T-cell (primary cell): Measurements from ENCODE around the gene PPIL1. TPM values are rescaled to one million over a fixed set of nuclear protein-coding genes. Genes with fewer than 3 reads are reported as not detected.

Source experiments
- ATAC-seq, 4 experiments: fragments of 200-7000 bp in 3 of 4; fragments of 150-1000 bp in 1 of 4; cut with Tn5 transposase; replicated peaks in 1 of 4; 1 replicate in 3 of 4; 2 replicates in 1 of 4; pipeline ENCODE4 v1.10.0; 2021; ENCODE audit warnings: moderate library complexity in 3 of 4, mild to moderate bottlenecking in 2 of 4, moderate number of reproducible peaks in 1 of 4
- CTCF ChIA-PET, 2 donors: fragments of 300-600 bp; sonication (Branson Sonifier 250); formaldehyde crosslinking; loops; one replicate each; lab custom pipeline; 2022; ENCODE audit warnings: antibody characterized with exemption in 2 of 2; lab: Charles Lee
- POLR2A ChIA-PET, 2 donors: fragments of 300-600 bp; sonication (Branson Sonifier 250); formaldehyde crosslinking; loops; one replicate each; lab custom pipeline; 2022; ENCODE audit warnings: antibody characterized with exemption in 2 of 2; lab: Charles Lee
- DNase-seq, 35 experiments: peaks; one replicate each; pipeline versions ENCODE4 v3.0.0 to v3.0.0-alpha.2; 2013 to 2023
- H3K27ac ChIP-seq: one replicate; pipeline ENCODE4 v1.5.1; 2013; ENCODE audit warnings: low read length
- H3K27me3 ChIP-seq, 2 experiments: replicated peaks in 1 of 2; 1 replicate in 1 of 2; 2 replicates in 1 of 2; pipeline versions ENCODE4 v1.6.1 to v1.7.0; 2013; ENCODE audit warnings: low read length in 1 of 2, mixed read lengths in 1 of 2; ENCODE audit not compliant: control insufficient read depth in 2 of 2, insufficient read depth in 2 of 2; ENCODE audit errors: extremely low read depth in 1 of 2
- H3K36me3 ChIP-seq, 2 donors: 1 replicate in 1 of 2; 2 replicates in 1 of 2; pipeline versions ENCODE4 v1.6.1 to v1.7.0; 2013; ENCODE audit warnings: low read length in 1 of 2; ENCODE audit not compliant: control insufficient read depth in 2 of 2, insufficient read depth in 1 of 2; ENCODE audit errors: extremely low read depth in 1 of 2
- H3K4me1 ChIP-seq, 2 experiments: 1 replicate in 1 of 2; 2 replicates in 1 of 2; pipeline versions ENCODE4 v1.6.1 to v1.7.0; 2013; ENCODE audit warnings: low read length in 2 of 2, mixed read lengths in 1 of 2; ENCODE audit not compliant: insufficient read depth in 2 of 2, control insufficient read depth in 1 of 2; ENCODE audit errors: extremely low read depth in 1 of 2
- H3K4me3 ChIP-seq, 2 donors: 1 replicate in 1 of 2; 2 replicates in 1 of 2; pipeline versions ENCODE4 v1.5.1 to v1.7.0; 2013; ENCODE audit warnings: mild to moderate bottlenecking in 2 of 2, low read length in 1 of 2, moderate library complexity in 1 of 2; ENCODE audit not compliant: control insufficient read depth in 1 of 2; ENCODE audit errors: extremely low read depth in 1 of 2
- H3K9me3 ChIP-seq: 2 replicates; pipeline ENCODE4 v1.7.0; 2013
- H3K27ac Mint-ChIP-seq, 2 donors: one replicate each; pipeline ENCODE4 v1.8.0; 2020 to 2021; ENCODE audit warnings: mild to moderate bottlenecking in 2 of 2, mixed read lengths in 2 of 2
- H3K27me3 Mint-ChIP-seq, 2 donors: one replicate each; pipeline ENCODE4 v1.8.0; 2021 to 2022; ENCODE audit warnings: mixed read lengths in 2 of 2
- H3K36me3 Mint-ChIP-seq: one replicate; pipeline ENCODE4 v1.8.0; 2021; ENCODE audit warnings: mixed read lengths
- H3K4me1 Mint-ChIP-seq, 3 donors: one replicate each; pipeline ENCODE4 v1.8.0; 2020 to 2022; ENCODE audit warnings: mixed read lengths in 3 of 3, mild to moderate bottlenecking in 1 of 3
- H3K4me3 Mint-ChIP-seq, 3 donors: one replicate each; pipeline ENCODE4 v1.8.0; 2020 to 2022; ENCODE audit warnings: mild to moderate bottlenecking in 3 of 3, mixed read lengths in 3 of 3, moderate library complexity in 3 of 3
- H3K9me3 Mint-ChIP-seq, 3 donors: one replicate each; pipeline ENCODE4 v1.8.0; 2020 to 2022; ENCODE audit warnings: mixed read lengths in 3 of 3
- WGBS: methylation state at CpG from one replicate; pipeline ENCODE4 v1.1.5; 2013; ENCODE audit warnings: missing lambda C conversion rate; ENCODE audit not compliant: insufficient coverage; 5-methylcytosine and 5-hydroxymethylcytosine counted together
- total RNA-seq, 35 experiments: library from RNA in 6 of 35; stranded (reverse) in 6 of 35; fragments of 120-200 nt in 1 of 35; gene quantifications; one replicate each; pipeline versions ENCODE4 v1.2.1 to v1.2.4 and lab custom pipeline; 2013 to 2026

The PPIL1 gene
- total RNA-seq (10 to 100 TPM in 3 of 5 donors, 1 to 10 TPM in 2; 5.0 to 14.4 (median 10.6) TPM), total RNA-seq (lab: John Stamatoyannopoulos, UW) (6.5 to 111 (median 18.0) reads per million in 29 experiments)
- total RNA-seq (2013), result 18.2 TPM

DNA sequence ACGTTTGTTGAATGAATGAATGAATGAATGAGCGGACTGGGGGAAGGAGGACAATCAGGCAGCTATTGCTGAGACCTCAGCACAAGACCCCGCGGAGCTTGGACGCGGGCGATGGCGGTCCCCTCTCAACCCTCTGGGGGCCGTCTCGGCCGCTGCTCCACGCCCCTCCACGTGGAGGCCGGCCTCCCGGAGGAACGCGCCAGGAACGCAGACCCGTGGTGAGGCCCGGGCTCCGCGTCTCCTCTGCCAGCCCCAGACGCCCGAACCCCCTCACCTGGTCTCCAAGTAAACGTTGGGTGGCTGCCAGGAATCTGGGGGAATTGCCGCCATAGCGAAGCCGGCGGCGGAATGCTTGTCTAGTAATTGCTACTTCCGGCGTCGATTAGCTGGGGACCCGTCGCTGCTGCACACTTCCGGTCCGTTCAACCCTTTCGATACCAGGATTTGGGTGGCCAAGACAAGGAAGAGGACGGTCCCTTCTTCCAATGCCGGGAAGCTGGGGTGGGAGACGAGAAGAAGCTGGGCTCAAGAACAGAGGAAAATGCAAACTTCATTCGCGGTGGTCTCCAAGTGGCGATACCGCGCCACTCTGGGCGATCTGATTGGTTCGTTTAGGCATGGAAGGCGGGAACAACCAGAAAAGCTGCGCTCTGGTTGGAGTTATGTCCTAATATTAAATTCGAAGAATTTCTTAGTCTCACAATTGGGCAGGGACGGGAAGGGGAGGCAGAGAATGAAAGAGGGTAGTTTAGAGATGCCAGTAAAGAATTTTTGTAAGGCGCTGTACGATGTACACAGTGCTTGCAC, at the start of gene PPIL1:
TSS of gene PPIL1 (minus strand) at position 361 of the 807 bp plus-strand sequence. CDS start at position 330, 31 bp downstream.
- DNase-seq (peak; percentile 69 to 91 (median 83)), ATAC-seq (peak; percentile 91 to 94 (median 92))
- Histone ChIP-seq H3K9me3 (no peaks in the 10 kb centered on the region), H3K36me3 (peaks cover 3 to 14% of the 10 kb centered on the region in 2 donors), H3K27ac (peak within 1 kb of the TSS; percentile 76), H3K4me3 (peak within 1 kb of the TSS; percentile 88 to 94), H3K27me3 (peaks cover 0 to 5% of the 10 kb centered on the region in 2 experiments), H3K4me1 (peaks cover 11% of the 10 kb centered on the region in 2 experiments)
- Mint-ChIP-seq H3K4me1 (peaks cover 42 to 51% (median 46%) of the 10 kb centered on the region in 3 donors), H3K36me3 (peaks cover 19% of the 10 kb centered on the region), H3K27me3 (peaks cover 6 to 8% of the 10 kb centered on the region in 2 donors), H3K27ac (peak within 1 kb of the TSS; percentile 99 to 100), H3K4me3 (peak within 1 kb of the TSS; percentile 88 to 96 (median 94)), H3K9me3 (no peaks in the 10 kb centered on the region)
- WGBS, result 0% methylated on average over 29 of the region's 54 CpGs
- CTCF ChIA-PET, result interaction anchor here (0.7 to 4.7 kb wide), 14 partner anchors 8 to 336 kb away, joined by 3 to 49 read pairs (median 4); partner anchors contain the start of gene C6orf89 (in 1 of the 2)
- POLR2A ChIA-PET, result interaction anchor here (0.5 to 2.1 kb wide), 6 partner anchors 10 to 1503 kb away, joined by 3 to 8 read pairs (median 5); partner anchors contain the start of genes C6orf89 (in 2 of the 2), TBC1D22B (in 1 of the 2) and TMEM217 (in 1 of the 2)

DNA sequence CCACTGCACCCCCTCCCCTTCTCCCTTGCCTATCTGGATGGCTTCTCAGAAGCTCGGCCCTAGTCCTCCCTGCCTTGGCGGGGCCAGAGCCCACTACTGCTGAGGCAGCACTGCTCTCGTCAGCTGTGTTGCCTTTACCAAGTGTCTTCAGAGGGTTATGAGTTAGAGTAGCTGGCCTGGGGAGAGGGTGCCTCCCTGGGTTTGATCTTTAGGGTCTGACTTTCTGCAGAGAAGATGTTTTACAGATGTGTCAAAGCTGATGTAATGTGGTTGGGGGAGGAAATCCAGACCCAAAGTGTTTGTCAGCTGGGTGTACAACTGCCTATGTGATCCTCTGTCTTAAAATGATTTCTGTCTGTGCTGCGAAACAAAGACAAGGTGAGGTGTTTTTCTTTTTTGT, 49.5 kb upstream of the PPIL1 start:
- WGBS, result no CpG with 5 or more reads among the region's 4 CpGs
- Histone ChIP-seq H3K27ac (no peak overlapping the region), H3K27me3 (no peaks in the 10 kb centered on the region), H3K4me1 (peaks cover 0 to 9% of the 10 kb centered on the region in 2 experiments), H3K4me3 (peak overlapping the region in 1 of 2 donors; percentile 7), H3K36me3 (peaks cover 5 to 43% of the 10 kb centered on the region in 2 donors), H3K9me3 (no peaks in the 10 kb centered on the region)
- Mint-ChIP-seq H3K27me3 (no peaks in the 10 kb centered on the region), H3K36me3 (peaks cover 33% of the 10 kb centered on the region), H3K4me1 (peaks cover 0 to 6% (median 2%) of the 10 kb centered on the region in 3 donors), H3K4me3 (no peak overlapping the region), H3K9me3 (no peaks in the 10 kb centered on the region), H3K27ac (peak overlapping the region in 1 of 2 donors; percentile 6)
- no peak for ATAC-seq
- DNase-seq, result peak in 1 of 35 experiments; percentile 14
- ChIA-PET POLR2A (no interaction called here), CTCF (interaction anchor here in 1 of 2 donors (0.6 kb wide), 1 partner anchor 164 kb away, joined by 4 read pairs; no protein-coding TSS in a partner anchor)

GRCh38 chr6:36920546-36920945, 45.9 kb upstream of the PPIL1 start:
- H3K27ac ChIP-seq, result no peak overlapping the region
- no peaks in the 10 kb centered on the region for H3K27me3 Mint-ChIP-seq
- WGBS, result 86% methylated on average over 2 of the region's 5 CpGs
- H3K9me3 ChIP-seq, result no peaks in the 10 kb centered on the region
- H3K27ac Mint-ChIP-seq, result no peak overlapping the region
- DNase-seq, result no peak
- H3K4me1 Mint-ChIP-seq, result peaks cover 0 to 7% (median 0%) of the 10 kb centered on the region in 3 donors
- H3K27me3 ChIP-seq, result no peaks in the 10 kb centered on the region
- peaks cover 0 to 5% of the 10 kb centered on the region in 2 experiments for H3K4me1 ChIP-seq
- no peaks in the 10 kb centered on the region for H3K9me3 Mint-ChIP-seq
- CTCF ChIA-PET, result no interaction called here
- H3K4me3 Mint-ChIP-seq, result no peak overlapping the region
- no peak for ATAC-seq
- peaks cover 3 to 74% of the 10 kb centered on the region in 2 donors for H3K36me3 ChIP-seq
- H3K36me3 Mint-ChIP-seq, result peaks cover 43% of the 10 kb centered on the region
- POLR2A ChIA-PET, result no interaction called here
- H3K4me3 ChIP-seq, result no peak overlapping the region

GRCh38 chr6:36920049-36920448, 45.4 kb upstream of the PPIL1 start:
- Mint-ChIP-seq H3K4me3 (no peak overlapping the region), H3K36me3 (peaks cover 43% of the 10 kb centered on the region), H3K27me3 (no peaks in the 10 kb centered on the region), H3K9me3 (no peaks in the 10 kb centered on the region), H3K27ac (no peak overlapping the region), H3K4me1 (peaks cover 0 to 8% (median 0%) of the 10 kb centered on the region in 3 donors)
- 100% methylated on average over 2 of the region's 4 CpGs for WGBS
- H3K27me3 ChIP-seq, result no peaks in the 10 kb centered on the region
- no peak for DNase-seq
- peaks cover 0 to 4% of the 10 kb centered on the region in 2 experiments for H3K4me1 ChIP-seq
- CTCF ChIA-PET, result no interaction called here
- POLR2A ChIA-PET, result no interaction called here
- no peak for ATAC-seq
- H3K27ac ChIP-seq, result no peak overlapping the region
- H3K36me3 ChIP-seq, result peaks cover 3 to 72% of the 10 kb centered on the region in 2 donors
- H3K9me3 ChIP-seq, result no peaks in the 10 kb centered on the region
- H3K4me3 ChIP-seq, result no peak overlapping the region

DNA sequence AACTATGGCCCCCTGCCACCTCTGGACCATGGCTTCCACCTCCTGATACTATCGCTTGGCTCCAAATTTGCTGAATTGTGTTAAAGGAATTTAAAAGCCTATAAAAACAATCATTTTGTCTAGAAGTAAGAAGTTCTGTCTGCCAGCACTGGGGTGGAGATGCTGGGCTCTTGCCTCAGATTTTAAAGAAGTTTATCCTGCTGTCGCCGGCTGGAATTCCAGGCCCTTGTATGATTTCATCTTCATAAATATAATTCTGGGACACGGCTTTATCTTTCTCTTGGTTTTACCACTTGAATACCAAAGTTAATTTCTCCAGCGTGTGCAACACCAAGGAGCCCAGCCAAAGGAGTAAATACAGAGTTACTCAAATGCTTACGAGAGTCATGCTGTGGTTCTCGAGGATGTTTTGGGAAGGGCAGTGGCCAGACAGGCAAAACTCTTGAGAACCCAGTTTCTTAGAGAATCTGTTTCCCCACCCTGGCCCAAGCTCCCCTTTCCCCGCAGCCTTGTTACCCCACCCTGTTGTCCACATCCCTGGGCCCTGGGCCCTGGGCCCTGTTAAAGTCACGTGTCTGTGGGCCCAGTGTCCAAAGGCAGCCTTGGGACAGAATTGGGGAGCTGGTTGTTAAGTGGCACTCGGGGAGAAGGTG, 43.1 kb upstream of the PPIL1 start:
- Histone ChIP-seq H3K4me1 (peaks cover 11 to 18% of the 10 kb centered on the region in 2 experiments), H3K36me3 (peaks cover 3 to 63% of the 10 kb centered on the region in 2 donors), H3K9me3 (no peaks in the 10 kb centered on the region), H3K4me3 (no peak overlapping the region), H3K27me3 (no peaks in the 10 kb centered on the region), H3K27ac (no peak overlapping the region)
- no peak for DNase-seq
- ATAC-seq, result no peak
- Mint-ChIP-seq H3K27ac (no peak overlapping the region), H3K4me3 (no peak overlapping the region), H3K27me3 (no peaks in the 10 kb centered on the region), H3K4me1 (peaks cover 18 to 31% (median 20%) of the 10 kb centered on the region in 3 donors), H3K9me3 (no peaks in the 10 kb centered on the region), H3K36me3 (peaks cover 40% of the 10 kb centered on the region)
- WGBS, result 100% methylated on average over 6 of the region's 10 CpGs
- CTCF ChIA-PET, result no interaction called here
- POLR2A ChIA-PET, result interaction anchor here (0.5 to 0.6 kb wide), 2 partner anchors 334 to 371 kb away, joined by 3 to 9 read pairs; no protein-coding TSS in a partner anchor

- Mint-ChIP-seq H3K27me3 (no peaks in the 10 kb centered on the region), H3K4me3 (no peak overlapping the region), H3K9me3 (no peaks in the 10 kb centered on the region), H3K36me3 (peaks cover 34% of the 10 kb centered on the region), H3K27ac (peak overlapping the region; percentile 49 to 53), H3K4me1 (peaks cover 30 to 44% (median 32%) of the 10 kb centered on the region in 3 donors)
- Histone ChIP-seq H3K36me3 (peaks cover 3 to 57% of the 10 kb centered on the region in 2 donors), H3K27me3 (no peaks in the 10 kb centered on the region), H3K4me1 (peaks cover 22 to 33% of the 10 kb centered on the region in 2 experiments), H3K27ac (no peak overlapping the region), H3K9me3 (no peaks in the 10 kb centered on the region), H3K4me3 (no peak overlapping the region)
- DNase-seq (no peak), ATAC-seq (no peak)
- POLR2A ChIA-PET, result interaction anchor here in 1 of 2 donors (0.5 to 0.6 kb wide), 2 partner anchors 18 to 463 kb away, joined by 3 to 5 read pairs; no protein-coding TSS in a partner anchor
- CTCF ChIA-PET, result interaction anchor here in 1 of 2 donors (0.5 kb wide), 1 partner anchor 9 kb away, joined by 3 read pairs; no protein-coding TSS in a partner anchor
- 71% methylated on average over 1 of the region's 2 CpGs for WGBS
These were observed 41.5 kb upstream of the PPIL1 start for GRCh38 chr6:36916126-36916525.
